ENCODE measurements around the gene CREB3L1. TPM values are rescaled to one million over a fixed set of nuclear protein-coding genes. Genes with fewer than 3 reads are reported as not detected.

The CREB3L1 gene
- total RNA-seq, 1 donor from 2014 or later = 11.4 TPM

- peaks cover 10% of the 10 kb centered on the region for H3K27me3 ChIP-seq
- no peak overlapping the region for H3K27ac ChIP-seq
- H3K4me3 ChIP-seq = no peak overlapping the region
- peaks cover 7 to 8% of the 10 kb centered on the region in 2 donors for H3K4me1 ChIP-seq
- intact Hi-C loops (cut with DNase I) = no loop called here
- no peak for TF ChIP-seq CTCF (IDR thresholded peaks at IDR 0.05)
- DNase-seq (ENCODE audit: low spot score in 2 of 2) = no peak
- no peaks in the 10 kb centered on the region for H3K36me3 ChIP-seq
- H3K9me3 ChIP-seq = no peaks in the 10 kb centered on the region
Measured at GRCh38 chr11:46334211-46334610, 56.7 kb downstream of the CREB3L1 start.

GRCh38 chr11:46335271-46335670 is 57.8 kb downstream of the CREB3L1 start:
- Histone ChIP-seq H3K9me3 (no peaks in the 10 kb centered on the region), H3K36me3 (no peaks in the 10 kb centered on the region), H3K27me3 (peaks cover 10% of the 10 kb centered on the region), H3K27ac (no peak overlapping the region), H3K4me3 (no peak overlapping the region), H3K4me1 (peaks cover 7 to 8% of the 10 kb centered on the region in 2 donors)
- no peak for DNase-seq (ENCODE audit: low spot score in 2 of 2)
- intact Hi-C loops (cut with DNase I) = no loop called here
- no peak for TF ChIP-seq CTCF (IDR thresholded peaks at IDR 0.05)

DNA sequence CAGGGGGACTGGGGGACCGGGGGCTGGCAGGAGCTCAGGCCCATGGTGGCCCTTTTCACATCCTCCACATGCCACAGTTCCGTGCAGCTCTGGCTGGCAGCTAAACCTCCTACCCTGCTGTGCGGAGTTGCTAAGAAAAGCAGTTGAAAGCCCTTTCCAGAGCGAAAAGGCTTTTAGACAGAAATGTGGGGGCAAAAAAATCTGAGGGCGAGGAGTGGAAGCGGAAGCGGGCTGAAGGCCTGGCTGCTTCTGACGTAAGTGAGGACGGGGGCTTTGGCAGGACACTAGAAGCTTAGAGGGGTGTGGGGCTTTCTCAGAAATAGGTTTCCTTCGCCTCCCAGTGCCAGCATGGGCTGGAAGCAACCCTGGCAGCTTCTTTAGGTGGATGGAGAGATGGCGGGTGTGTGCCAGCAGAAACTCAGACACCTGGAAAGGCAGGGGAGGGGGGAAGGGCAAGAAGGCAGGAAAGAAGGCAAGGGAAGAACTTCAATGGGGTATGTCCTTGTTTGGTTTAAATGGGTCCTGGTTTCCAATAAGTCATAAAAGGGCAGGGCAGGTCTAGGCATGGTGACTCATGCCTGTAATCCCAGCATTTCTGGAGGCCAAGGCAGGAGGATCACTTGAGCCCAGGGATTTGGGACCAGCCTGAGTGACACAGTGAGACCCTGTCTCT is 58.6 kb downstream of the CREB3L1 start:
- no peak for TF ChIP-seq CTCF (IDR thresholded peaks at IDR 0.05)
- intact Hi-C loops (cut with DNase I) = no loop called here
- peaks cover 7 to 8% of the 10 kb centered on the region in 2 donors for H3K4me1 ChIP-seq

GRCh38 chr11:46336563-46337180 is 59.2 kb downstream of the CREB3L1 start:
- no peak for TF ChIP-seq CTCF (IDR thresholded peaks at IDR 0.05)
- Histone ChIP-seq H3K4me1 (peaks cover 7 to 8% of the 10 kb centered on the region in 2 donors), H3K36me3 (no peaks in the 10 kb centered on the region), H3K9me3 (no peaks in the 10 kb centered on the region), H3K27me3 (peaks cover 10% of the 10 kb centered on the region), H3K27ac (no peak overlapping the region), H3K4me3 (no peak overlapping the region)
- intact Hi-C loops (cut with DNase I) = no loop called here
- no peak for DNase-seq (ENCODE audit: low spot score in 2 of 2)

More for the DNA sequence above, 58.6 kb downstream of the CREB3L1 start:
- H3K4me3 ChIP-seq = no peak overlapping the region
- no peaks in the 10 kb centered on the region for H3K36me3 ChIP-seq
- no peak for DNase-seq (ENCODE audit: low spot score in 2 of 2)
- no peak overlapping the region for H3K27ac ChIP-seq
- no peaks in the 10 kb centered on the region for H3K9me3 ChIP-seq
- H3K27me3 ChIP-seq = peaks cover 10% of the 10 kb centered on the region

DNA sequence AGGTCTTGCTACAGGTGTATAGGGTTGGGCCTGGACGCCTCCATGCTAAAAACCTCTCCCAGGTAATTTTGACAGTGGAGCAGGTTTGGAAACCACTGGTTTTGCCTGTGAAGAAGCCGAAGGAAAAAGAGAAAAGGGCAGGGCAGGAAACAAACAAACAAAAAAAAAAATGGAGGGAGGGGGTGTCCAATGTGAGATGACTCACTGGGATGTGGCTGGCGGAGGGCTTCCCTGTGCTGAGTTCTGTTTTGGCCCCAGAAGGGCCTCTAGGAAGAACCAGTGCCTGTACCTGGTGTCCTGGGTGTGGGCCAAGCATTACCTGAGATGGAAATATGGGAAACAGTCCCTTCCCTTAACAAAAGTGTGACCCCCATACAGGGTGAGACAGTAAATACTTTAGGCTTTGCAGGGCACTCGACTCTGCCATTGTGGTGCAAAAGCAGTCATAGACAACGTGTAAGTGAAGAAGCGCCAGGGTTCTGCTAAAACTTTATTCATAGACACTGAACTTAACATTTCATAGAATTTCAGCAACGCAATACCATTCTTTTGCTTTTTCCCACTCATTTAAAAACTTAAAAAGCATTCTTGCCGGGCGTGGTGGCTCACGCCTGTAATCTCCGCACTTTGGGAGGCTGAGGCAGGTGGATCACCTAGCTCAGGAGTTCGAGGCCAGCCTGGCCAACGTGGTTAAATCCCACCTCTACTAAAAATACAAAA is 60.3 kb downstream of the CREB3L1 start:
- no peak for TF ChIP-seq CTCF (IDR thresholded peaks at IDR 0.05)
- no peak for DNase-seq (ENCODE audit: low spot score in 2 of 2)
- Histone ChIP-seq H3K9me3 (no peaks in the 10 kb centered on the region), H3K4me1 (peaks cover 2 to 6% of the 10 kb centered on the region in 2 donors), H3K27me3 (peaks cover 10% of the 10 kb centered on the region), H3K4me3 (no peak overlapping the region), H3K36me3 (no peaks in the 10 kb centered on the region), H3K27ac (no peak overlapping the region)
- intact Hi-C loops (cut with DNase I) = no loop called here
